ENCODE data around the gene DMD. TPM values are rescaled to one million over a fixed set of nuclear protein-coding genes. Genes with fewer than 3 reads are reported as not detected.
"Not testable (repeated sequence)": the region's sequence is repeated elsewhere in the genome, so short reads cannot be mapped to it uniquely, and the experiment has no call there.

Gene DMD
- total RNA-seq, 1 donor from 2014 or later: 5.1 TPM

DNA sequence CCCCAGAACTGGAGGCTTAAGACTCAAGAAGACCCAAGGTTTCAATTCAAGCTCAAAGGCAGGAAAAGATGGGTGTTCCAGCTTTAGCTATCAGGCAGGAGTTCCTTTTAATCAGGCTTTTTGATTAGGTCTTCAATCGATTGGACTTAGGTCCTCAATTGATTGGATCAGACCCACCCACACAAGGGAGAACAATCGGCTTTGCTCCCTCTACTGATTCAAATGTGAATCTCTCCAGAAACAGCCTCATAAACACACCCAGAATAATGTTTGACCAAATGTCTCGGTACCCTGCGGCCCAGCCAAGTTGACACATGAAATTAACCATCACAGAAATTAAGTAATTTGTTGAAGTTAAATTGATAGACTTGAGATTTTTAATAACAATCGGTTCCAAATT lies 1222.4 kb downstream of the DMD start:
- ATAC-seq: no peak

DNA sequence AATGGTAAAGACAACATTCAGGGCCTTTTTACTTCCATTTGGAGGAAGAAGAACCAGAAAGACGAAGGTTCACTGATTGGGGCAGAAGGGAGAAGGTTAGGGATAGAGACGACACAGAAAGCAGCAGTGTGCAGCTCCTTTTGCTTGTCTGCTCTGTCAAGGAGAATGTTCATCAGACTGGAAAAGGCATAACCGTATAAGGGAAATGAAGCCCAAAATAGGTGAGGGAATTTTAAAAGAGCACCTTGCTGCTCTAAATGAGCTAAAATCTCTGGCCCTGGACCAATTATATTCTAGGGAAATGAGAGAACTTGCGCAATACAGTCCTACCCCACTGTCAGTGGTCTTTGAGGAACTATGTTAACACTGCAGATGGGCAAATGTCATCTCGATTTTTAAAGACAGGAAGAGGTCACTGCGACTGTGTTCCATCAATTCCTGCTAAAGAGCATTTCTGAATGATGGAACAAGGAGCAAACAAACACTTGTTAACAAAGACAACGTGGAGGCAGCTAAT lies 1229.7 kb downstream of the DMD start:
- ATAC-seq: no peak

DNA sequence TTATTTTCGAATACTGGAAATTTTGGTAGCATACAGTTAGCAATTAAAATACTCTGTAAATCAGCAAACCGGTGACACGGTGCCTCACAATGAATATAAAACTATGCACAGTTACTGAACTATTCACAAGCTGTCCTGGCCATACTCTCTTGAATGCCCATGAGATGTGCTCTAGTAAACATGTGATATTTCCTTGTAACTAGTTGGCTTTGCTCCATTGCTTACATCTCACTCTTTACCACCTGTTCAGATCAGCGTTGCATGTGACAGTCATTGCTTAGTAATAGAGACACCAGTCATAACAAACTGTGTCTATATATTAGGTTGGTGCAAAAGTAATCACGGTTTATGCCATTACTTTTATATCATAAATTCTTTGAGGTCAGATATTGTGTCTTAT lies 1241.6 kb downstream of the DMD start:
- ATAC-seq: no peak

DNA sequence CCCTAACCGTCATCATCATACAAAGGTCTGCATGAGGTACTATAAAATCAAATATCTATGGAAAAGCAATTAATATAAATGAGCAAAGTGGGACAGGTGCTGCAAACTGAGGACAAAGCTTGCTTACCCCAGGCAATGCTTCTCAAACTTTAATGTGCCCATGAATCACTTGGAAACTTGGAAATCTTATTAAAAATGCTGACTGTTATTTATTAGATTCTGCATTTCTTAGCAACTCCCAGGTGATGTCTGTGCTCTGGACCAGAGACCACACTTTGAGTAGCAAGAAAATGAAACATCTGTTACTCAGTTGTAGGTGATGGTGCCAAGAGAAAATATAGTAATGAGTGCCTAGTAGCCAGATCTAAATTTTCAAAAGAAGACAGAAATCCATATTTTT lies 1249.1 kb downstream of the DMD start:
- no peak for ATAC-seq

GRCh38 chrX:31934842-31935370 lies 1276.4 kb downstream of the DMD start:
- no peak for ATAC-seq

DNA sequence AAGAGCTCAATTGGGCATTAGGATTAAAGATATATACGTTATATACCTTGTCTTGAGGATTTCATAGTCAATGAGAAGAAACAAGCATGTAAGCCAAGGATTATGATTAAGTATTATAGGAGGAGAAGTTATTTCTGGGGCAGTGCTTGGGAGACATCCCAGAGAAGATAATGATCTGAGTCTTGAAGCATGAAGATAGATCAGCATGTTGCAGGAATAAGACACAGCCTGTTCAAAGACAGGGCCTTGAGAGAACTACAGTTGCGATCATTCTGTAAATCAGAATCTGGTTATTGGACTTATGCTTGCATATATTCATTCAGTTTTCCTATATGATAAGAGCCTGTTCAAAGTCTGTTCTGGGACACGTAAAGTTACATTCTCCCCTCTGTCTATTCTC lies 1277.3 kb downstream of the DMD start:
- no peak for ATAC-seq

DNA sequence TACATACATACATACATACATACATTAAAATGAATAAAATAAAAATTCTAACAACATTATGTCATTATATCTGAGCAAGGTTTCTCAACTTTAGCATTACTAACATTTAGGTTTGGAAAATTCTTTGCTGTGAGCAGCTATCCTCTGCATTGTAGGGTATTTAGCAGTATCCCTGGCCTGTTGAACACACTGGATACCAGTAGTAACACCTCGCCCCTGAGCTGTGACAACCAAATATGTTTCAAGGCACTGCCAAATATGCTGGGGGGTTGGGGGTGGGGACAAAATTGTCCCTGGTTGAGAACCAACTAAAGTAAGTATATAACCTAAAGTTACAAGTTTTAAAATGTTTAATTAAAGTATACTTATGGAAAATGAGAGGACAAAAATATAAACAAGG lies 1278.6 kb downstream of the DMD start:
- no peak for ATAC-seq

DNA sequence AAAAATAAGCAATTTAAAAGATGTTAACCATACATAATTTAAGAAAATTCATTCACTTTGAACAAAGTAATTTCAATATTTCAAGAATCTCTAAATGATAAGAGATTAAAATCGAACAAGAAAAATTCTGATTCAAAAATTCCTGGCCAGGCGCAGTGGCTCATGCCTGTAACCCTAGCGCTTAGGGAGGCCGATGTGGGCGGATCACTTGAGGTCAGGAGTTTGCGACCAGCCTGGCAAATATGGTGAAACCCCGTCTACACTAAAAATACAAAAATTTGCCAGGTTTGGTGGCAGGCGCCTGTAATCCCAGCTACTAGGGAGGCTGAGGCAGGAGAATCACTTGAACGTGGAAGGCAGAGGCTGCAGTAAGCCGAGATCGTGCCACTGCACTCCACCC lies 1279.0 kb downstream of the DMD start:
- not testable (repeated sequence) for ATAC-seq

DNA sequence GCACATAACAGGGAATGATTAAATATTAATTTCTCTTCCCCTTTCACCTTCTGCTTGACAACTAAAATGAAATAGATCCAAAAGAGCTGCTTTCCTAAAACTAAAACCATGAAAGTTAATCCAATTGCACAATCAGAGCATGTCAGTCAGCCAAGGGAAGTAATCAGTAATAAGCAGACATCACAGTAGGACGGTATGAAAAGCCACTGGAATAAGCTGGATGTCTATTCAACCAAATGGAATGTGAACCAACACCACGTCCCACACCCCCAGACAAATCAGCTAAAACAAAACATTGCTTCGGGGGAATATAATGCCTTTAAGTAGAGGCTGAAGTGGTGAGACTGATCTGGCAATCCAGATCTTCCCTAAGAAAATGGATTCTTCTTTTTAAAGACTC lies 1280.1 kb downstream of the DMD start:
- no peak for ATAC-seq

DNA sequence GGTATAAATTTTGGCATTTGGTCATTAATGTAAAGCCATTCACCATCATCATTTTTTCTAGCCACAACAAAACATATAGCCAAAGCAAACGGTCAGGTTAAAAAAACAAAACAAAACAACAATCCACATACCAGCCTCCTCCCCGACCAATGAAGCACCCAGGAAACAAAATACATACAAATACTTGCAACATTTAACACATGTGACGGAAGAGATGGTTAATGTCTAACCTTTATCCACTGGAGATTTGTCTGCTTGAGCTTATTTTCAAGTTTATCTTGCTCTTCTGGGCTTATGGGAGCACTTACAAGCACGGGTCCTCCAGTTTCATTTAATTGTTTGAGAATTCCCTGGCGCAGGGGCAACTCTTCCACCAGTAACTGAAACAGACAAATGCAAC lies 1282.0 kb downstream of the DMD start:
- ATAC-seq: no peak

DNA sequence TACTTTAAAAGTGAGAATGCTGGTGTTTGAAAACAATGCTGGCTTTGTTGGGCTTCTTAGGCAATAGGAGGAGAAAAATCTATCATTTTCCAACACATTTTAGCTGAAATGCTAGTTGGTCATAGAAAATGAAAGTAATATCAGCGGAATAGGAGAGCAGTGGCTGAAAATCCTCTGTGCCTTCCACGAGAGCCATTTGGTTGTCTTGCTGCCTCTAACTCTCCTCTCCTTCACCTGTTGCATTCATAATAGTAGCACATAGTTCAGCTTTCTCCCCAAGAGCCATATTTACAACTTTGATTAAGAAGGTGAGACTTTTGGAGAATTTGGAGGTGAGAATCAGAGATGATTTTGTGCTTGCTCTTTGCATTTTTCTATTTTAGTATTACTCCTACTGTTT lies 1290.1 kb downstream of the DMD start:
- no peak for ATAC-seq

GRCh38 chrX:31909850-31910572 lies 1301.3 kb downstream of the DMD start:
- no peak for ATAC-seq

DNA sequence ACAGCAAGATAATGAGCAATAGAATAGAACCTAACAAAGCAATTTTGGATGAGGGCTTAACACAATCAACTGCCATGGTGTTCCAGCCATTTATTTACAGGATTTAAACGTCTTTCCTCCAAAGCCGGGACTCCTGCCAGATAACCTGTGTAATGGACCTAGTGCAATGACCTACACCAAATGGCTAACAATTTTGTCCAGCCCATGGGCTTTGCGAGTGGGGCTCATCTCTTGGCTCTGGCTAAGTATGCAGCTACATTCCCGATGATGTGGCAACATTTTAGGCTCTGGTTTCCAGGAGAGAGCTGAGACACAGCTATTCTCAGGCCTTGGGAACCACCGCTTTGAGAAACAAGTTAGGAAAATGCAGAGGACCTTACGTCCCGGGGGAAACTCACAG lies 1317.2 kb downstream of the DMD start:
- ATAC-seq: no peak

DNA sequence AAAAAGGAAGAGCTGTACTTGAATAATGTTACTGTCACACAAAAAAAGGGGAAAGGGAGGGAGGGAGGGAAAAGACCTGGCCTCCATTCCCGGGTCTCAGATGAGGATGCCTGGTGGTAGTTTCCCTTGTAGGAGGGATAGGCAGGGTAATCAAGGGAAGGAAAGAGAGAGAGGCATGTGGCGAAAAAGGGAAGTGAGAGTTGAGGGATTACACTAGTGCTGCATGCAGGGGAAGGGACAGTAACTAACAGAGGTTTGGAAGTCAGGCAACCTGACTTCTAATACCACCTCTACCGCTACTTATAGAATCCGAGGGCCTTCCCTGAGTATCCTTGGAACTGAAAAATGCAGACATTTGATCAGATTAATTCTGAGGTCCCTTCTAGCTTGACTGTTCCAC lies 1317.8 kb downstream of the DMD start:
- ATAC-seq: no peak

GRCh38 chrX:31889088-31889487 lies 1322.3 kb downstream of the DMD start:
- no peak for ATAC-seq

GRCh38 chrX:31884535-31884934 lies 1326.8 kb downstream of the DMD start:
- no peak for ATAC-seq

- ATAC-seq: no peak
Observed at GRCh38 chrX:31872007-31872406, 1339.3 kb downstream of the DMD start.

DNA sequence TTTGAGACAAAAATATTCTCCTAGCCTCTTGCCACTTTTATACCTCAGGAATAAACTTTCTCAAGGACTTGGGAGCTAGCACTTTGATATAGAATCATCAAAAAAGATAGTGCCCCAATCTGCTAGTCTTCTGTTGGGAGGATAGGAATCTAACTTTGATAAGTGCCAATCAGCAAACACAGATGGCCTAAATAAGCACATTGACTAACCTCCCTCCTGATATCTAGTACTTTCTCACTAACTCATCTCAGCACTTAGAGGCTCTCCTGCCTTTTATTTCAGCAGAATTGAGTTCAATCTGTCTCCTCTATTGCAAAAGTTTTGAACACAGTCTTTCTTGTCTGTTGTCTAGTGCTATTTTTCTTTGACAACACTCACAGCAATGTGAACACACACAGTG lies 1341.1 kb downstream of the DMD start:
- ATAC-seq: no peak

DNA sequence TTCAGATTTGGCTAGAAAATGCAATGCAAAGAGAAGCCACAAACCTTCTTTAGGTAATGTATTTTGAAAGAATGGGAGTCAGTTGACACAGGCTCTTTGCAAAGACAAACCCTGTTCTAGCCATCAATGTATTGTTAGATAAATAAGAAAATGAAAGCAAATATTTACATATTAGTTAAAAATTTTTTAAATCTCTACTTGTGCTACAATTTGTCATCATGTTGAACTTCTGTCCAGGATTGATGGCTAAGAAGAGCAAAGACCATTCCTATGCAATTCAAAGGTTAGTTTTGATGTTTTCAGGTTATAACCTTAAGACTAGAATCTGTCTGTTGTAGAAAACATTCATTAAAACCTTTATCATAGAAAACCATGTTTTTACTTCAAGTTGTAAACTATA lies 1350.7 kb downstream of the DMD start:
- ATAC-seq: no peak

GRCh38 chrX:31858915-31859314 lies 1352.4 kb downstream of the DMD start:
- ATAC-seq: no peak

DNA sequence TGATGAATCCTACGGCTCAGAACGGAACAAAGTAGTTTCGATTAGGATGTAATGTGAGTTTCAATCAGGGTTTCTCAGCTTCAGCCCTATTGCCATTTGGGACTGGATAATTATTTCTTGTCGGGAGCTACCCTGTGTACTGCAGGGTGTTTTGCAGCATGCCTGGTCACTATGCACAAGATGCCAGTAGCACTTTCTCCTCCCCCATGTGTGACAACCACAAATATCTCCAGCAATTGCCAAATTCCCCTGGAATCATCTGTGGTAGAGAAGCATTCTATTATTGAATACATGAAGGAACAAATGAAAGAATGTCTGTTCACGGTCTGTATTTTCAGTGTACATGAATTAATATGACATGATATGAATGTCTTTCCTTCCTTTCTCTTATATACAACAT lies 1356.6 kb downstream of the DMD start:
- ATAC-seq: no peak

GRCh38 chrX:31851761-31852160 lies 1359.6 kb downstream of the DMD start:
- no peak for ATAC-seq

- ATAC-seq: no peak
Observed at GRCh38 chrX:31847773-31848172, 1363.6 kb downstream of the DMD start.

GRCh38 chrX:31845003-31845402 lies 1366.3 kb downstream of the DMD start:
- no peak for ATAC-seq

DNA sequence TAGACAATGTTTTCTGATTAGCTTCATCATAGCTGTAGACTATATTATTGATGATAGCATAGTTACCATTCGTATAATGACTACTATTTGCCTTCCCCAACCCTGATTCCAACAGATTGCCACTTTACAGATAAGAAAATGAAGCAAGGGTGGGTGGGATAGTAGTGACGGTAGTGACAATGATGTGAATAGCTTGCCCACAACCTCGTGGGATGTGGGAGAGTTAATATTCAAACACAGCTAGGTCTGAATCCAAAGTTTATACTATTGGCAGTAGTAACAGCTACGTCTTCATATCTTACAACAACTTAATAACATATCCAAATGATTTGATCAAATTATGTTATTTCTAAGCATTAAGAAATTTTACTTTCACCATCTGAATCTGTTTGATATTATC lies 1372.7 kb downstream of the DMD start:
- no peak for ATAC-seq

Measured in esophagus mucosa (tissue), 1 donor.